CD4-positive, alpha-beta T cell treated with Interleukin-6 at 100 ng/mL for 8 hours (primary cell): ENCODE results near the gene CERKL.

Experiments
- DNase-seq: peaks from one replicate; pipeline ENCODE4 v3.0.0-alpha.2; 2020; ENCODE audit warnings: mixed read lengths, low spot score

Gene CERKL

GRCh38 chr2:181628590-181629585 is 28.0 kb downstream of the CERKL start:
- DNase-seq, result no peak

DNA sequence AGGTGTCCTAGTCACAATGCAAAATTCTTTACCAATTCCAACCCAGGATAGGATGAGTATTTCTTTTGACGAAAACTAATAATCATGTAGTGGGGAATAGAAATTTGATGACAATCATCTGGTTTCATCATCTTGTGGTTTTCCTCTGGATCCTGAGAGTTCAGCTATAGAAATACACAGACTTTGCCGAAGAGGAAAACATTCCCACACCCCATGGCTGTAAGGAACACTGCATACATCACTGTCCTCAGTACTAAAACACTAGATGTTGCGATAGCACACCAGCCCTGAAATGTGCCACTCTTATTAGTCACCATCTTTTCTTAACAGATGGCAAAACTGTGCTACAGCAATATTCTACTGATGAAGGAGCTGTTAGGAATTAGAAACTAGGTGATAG is 29.4 kb downstream of the CERKL start:
- no peak for DNase-seq

DNA sequence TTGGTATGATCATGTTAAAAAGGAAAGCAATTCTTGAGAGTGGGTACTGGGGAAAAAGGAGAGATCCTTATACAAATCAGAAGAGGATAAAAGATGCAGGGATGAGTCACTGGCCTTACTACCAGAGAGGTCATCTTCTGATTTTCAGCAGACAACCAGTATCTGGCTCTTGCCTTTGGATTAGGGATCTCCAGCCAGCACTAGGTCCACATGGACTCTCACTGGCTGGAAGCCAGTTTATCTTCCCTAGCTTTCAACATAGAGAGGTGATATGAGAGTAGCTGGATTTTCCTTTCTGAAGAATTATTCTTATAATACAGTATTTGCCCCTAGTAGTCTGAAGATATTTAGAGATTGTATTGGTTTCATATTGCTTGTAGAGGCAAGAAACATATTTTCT is 30.2 kb downstream of the CERKL start:
- DNase-seq, result no peak

DNA sequence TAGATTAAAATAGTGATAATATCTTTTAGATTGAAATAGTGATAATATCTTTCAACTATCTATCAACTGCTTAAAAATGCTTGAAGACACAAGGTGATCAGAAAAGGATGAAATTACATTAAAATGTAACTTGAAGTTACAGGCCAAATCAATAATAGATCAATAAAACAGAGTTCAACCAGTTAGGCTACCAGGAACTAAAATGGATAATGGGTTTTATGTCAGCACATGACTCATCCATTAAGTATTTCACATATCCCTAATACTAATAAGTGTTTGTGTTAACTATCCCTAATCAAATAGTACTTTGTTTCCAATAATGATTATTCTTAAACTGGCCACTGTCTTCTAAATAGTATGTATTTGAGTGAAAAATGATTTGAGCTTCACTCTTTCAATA is 33.7 kb downstream of the CERKL start:
- DNase-seq, result no peak

GRCh38 chr2:181621779-181622490 is 35.0 kb downstream of the CERKL start:
- DNase-seq, result no peak

DNA sequence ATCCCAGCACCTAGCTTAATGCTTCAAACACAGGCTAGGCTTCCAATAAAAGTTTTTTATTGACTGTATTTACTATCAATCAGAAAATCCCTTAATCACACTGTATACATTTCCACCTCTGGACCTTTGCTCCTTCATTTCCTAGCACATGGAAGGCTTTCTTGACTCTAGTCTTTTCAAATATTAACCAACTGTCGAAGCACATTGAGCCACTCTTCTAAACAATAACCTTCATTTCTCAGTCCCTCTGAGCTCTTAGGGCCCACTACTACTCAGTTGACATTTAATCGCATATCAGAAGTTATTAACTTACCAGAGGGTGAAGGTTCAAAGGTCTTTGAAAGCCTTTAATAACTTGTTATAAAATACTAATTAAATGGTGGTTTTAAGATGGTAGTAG is 37.4 kb downstream of the CERKL start:
- no peak for DNase-seq

DNA sequence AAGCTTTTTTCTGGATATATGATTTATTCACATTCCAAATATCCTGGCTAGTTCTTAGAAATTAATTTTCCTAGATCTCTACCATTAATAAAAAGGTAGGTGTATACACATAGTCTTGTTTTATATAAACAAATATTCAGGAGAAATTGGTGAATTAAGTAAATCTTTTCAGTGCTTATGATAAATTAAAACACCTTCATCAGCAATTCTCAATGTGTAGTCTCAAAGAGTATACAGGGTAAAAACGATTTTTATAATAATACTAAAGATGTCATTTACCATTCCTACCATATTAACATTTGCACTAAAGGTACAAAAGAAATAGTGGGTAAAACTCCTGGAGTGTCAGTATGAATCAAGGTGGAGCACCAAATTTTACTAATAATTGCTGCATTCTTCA is 40.2 kb downstream of the CERKL start:
- DNase-seq, result no peak

DNA sequence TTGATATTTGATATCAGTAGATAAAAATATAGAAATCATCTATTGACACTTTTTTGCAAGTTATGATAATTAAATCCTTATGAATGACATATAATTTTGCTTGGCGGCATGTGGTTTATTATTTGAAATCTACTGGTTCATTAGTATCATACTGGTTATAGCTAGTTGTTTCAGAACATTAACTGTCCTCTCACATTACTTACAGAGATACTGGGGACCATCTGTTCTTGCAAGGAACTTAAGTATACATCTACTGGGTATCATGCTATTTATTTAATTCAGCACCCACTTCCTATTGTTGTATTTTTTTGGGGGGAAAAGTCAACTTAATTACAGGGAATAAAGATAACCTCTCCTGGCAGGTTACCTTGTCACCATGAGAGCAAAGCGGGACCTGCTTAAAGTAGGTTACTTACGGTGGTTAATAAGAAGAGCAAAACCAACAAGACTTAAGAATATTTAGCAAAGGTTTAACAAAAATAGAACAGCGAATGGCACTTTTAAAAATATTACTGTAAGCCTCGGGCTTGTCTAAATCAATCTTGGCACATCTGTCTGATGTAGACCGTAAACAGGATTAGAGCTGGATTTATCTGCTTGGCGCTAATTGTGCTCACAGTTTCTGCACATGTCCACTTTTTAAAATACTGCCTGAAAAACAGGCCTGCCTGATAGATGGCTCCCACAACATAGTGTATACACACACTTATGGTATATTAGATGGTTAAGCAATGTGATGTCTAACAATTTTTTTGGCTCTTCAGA is 41.8 kb downstream of the CERKL start:
- no peak for DNase-seq

- DNase-seq, result no peak
These were observed 43.7 kb downstream of the CERKL start for GRCh38 chr2:181613241-181613640.

DNA sequence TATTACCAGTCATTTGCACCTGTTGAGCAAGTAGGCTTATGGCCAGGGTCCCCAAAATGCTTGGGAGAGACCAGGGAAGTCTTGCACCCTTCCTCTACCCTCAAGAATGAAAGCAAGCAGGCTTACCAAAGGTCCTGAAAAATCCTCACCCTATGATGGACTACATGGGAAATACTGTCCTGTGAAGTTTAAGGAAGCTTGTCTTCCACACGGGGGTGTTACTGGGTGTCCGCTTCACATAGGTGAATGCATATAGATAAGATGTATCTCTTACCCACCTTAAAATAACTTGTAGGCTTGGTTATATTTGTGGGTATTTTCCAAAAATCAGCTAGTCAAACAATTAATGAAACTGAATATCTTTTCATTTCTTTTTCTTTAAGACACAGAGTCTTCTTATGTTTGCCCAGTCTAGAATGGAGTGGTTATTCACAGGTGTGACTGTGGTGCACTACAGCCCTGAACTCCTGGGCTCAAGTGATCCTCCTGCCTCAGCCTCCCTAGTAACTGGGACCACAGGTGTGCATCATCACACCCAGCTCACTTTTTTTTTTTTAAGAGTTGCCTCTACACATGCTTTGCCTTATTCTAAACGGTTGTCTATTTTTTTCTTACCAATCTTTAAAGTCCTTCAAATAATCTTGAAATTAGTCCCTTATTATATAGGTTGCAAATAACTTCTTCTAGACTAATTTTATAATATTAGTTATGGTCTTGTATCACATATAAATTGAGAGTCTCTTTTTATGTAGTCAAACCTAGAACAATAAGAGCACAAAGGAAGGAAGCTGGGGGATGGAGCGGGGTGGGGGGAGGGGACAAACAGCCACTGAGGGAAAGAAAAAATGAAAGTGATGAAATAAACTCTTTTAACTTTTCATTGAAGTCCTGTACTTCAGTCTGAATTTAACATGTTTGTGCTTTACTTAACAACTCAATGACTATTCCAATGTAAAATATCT is 49.0 kb downstream of the CERKL start:
- DNase-seq, result peak; percentile 19

- no peak for DNase-seq
These were observed 50.7 kb downstream of the CERKL start for GRCh38 chr2:181605889-181606837.

- DNase-seq, result no peak
These were observed 54.9 kb downstream of the CERKL start for GRCh38 chr2:181602017-181602416.

DNA sequence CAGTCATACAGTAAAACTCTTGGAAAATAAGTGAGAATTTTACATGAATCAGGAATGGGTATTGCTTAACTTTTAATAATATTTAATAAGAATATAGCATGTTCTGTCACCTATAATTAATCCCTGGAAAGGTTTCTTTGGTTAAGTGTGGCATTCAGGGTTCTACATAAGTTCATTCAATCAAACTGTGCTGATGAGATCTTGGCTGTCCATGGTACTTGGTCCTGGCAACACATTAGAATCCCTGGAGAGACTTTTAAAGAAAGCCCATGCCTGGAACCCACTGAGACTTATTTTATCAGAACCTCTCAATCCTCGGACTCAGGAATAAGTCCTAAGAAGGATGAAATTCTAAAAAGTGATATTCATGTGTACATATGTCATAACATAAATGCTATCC is 60.3 kb downstream of the CERKL start:
- DNase-seq, result no peak

DNA sequence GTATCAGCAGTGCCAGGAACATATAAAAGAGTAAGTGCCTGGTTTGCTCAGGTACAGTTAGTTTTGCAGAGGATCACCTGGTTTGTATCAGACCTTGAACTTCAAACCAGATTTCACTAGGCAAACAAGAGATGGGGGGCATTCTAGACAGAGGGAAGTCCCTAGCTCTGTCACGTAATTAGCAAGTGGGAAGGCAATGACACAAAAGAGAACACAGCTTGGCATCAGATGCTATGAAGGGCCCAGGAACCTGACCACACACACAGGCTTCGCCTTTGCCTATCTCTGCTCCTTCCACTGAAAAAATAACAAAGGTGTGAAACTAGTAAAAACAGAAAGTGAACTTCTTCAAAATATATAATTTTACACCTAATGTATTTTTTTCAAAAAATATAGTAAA is 62.6 kb downstream of the CERKL start:
- DNase-seq, result no peak

- no peak for DNase-seq
These were observed 67.1 kb downstream of the CERKL start for GRCh38 chr2:181589779-181590178.

- no peak for DNase-seq
These were observed 68.4 kb downstream of the CERKL start for GRCh38 chr2:181588546-181588945.

GRCh38 chr2:181586569-181587081 is 70.3 kb downstream of the CERKL start:
- no peak for DNase-seq

GRCh38 chr2:181585732-181586131 is 71.2 kb downstream of the CERKL start:
- no peak for DNase-seq

- DNase-seq, result no peak
These were observed 75.4 kb downstream of the CERKL start for GRCh38 chr2:181581534-181581933.

DNA sequence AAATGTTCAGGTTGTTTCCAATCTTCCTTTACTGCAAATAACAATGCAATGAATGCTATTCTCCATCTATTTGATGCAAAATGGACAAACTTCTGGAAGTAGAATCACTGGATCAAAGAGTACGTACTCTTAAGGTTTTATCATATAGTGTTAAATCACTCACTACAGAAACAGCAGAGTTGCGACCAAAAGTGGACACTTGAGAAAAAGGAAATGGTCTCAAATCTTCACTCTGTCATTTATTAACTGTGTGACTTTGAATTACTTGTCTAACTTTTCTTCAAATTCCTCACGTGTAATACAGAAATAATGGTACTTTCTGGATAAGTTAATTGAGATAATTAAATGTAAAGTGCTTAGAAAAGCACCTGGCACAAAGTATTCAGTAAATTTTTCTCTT is 78.1 kb downstream of the CERKL start:
- no peak for DNase-seq
